Measurements from ENCODE around the gene FOXA2.

The FOXA2 gene

DNA sequence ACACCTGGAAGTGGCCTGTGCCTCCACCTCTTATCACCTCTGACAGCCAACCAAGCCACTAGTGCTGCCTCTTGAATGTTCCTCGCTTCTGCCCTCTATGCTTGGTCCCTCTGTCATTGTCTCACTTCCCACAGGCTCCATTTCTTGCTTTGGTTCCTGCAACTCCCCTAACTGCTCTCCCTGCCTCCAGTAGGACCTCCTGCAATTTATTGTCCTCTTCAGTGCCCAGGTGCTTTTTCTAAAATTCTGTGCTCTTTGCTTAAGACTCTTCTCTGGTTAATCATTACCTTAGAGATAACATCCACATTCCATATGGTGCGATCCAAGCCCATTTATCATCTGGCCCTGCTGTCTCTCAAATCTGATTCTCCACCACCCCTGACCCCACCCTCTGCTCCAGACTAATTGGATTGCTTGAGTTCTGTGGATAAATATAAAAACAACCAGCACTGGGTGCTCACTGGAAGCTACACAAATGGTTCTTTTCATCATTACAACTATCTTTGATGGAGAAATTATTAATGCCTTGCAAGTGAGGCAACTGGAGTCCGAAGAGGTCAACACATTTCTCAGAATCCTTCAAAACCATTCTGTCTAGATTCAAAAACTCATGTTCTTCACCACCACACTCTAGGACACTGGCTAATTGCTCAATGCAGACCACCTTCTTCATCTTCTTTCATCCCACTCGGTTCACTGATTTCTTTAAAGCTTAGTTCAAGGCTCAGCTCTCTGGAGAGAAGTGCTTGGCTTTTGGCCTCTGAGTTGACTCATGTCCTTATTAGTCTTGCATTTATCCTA lies 47.2 kb downstream of the FOXA2 start:
- DNase-seq (ENCODE audit: low read depth), result no peak

GRCh38 chr20:22536141-22536828 lies 48.1 kb downstream of the FOXA2 start:
- no peak for DNase-seq (ENCODE audit: low read depth)

- no peak for DNase-seq (ENCODE audit: low read depth)
These were observed 48.9 kb downstream of the FOXA2 start for GRCh38 chr20:22535483-22535882.

DNA sequence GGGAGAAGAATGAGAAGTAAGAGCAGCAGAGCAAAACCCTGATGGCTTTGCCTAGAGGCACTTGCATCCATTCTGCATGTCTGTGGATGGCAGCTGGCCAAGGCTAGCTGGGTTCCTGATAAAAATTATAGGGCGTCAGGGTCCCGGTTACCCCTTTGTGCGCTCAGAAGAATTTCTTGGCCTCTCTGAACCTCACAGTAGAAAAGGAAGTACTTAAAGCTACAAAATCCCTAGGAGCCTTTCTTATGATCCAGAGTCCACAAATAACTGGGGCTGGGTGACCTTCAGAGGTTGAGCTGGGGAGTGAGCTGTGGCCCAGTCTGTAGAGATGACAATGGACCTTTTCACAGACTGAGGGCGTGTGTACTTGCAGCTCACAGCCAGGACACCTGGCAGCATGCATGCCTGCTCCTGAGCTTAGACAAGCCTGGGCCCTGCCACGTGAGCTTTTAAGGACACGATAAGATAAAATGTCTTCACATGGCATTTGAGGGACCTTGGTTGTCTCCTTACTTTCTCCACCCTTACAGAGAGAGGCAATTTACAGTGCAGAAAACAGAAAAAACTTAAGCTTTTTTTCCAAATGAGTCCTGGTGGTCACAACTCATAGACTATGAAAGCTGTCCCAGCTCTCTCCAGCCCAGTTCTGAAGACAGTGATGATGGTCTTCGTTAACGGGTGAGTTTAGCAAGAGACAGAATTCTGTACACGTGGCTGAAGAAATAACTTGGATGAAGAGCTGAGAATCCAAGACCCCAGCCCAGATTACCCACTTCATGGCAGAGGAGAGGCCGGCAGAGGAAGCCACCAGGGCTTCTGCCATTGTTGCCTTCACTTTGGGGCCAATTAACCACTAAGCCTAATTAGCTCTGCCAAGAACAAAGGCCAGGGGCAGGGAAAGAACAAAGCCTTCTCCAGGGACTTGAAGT lies 50.3 kb downstream of the FOXA2 start:
- no peak for DNase-seq (ENCODE audit: low read depth)

DNA sequence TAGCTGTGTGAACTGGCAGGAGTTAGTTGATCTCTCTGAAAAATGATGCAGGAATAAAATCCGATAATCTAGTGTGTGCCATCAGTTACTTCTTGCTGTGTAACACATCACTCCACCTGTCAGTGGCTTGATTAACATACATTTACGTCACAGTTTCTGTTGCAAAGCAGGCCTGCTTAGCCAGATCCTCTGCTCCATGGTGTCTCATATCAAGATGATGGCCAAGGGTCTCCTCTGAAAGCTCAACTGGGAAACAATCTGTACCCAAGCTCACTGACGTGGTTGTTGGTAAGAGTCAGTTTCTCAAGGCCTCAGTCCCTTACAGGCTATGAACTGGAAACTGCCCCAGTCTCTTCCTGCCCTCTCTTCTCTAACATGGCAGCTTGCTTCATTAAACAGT lies 51.8 kb downstream of the FOXA2 start:
- DNase-seq (ENCODE audit: low read depth), result no peak

GRCh38 chr20:22531756-22532155 lies 52.6 kb downstream of the FOXA2 start:
- DNase-seq (ENCODE audit: low read depth), result no peak

GRCh38 chr20:22531056-22531615 lies 53.2 kb downstream of the FOXA2 start:
- DNase-seq (ENCODE audit: low read depth), result no peak
